Omental fat pad (tissue), 4 donors: ENCODE results near the gene SHROOM3. TPM values are rescaled to one million over a fixed set of nuclear protein-coding genes. Genes with fewer than 3 reads are reported as not detected.
"Not testable (repeated sequence)": the region's sequence is repeated elsewhere in the genome, so short reads cannot be mapped to it uniquely, and the experiment has no call there.

Experiments
- ATAC-seq: fragments of 150-250 bp; one replicate; pipeline ENCODE4 v1.9.1; 2016; ENCODE audit warnings: mild to moderate bottlenecking, moderate library complexity; ENCODE audit not compliant: low FRiP score
- DNase-seq: peaks from one replicate; pipeline ENCODE4 v3.0.0-alpha.2; 2019; ENCODE audit warnings: low spot score
- CTCF ChIP-seq, 3 donors: fragments of 450-650 bp; IDR thresholded peaks; one replicate each; pipeline ENCODE4 v1.5.1; 2016 to 2017; ENCODE audit warnings: antibody characterized with exemption in 3 of 3, mild to moderate bottlenecking in 3 of 3, moderate library complexity in 2 of 3
- total RNA-seq, 4 donors: library from RNA; depleted of rRNA; stranded (reverse); fragments of >200 nt; gene quantifications; one replicate each; pipeline ENCODE4 v1.1.0, GENCODE V29; 2016

The SHROOM3 gene
- total RNA-seq, 4 donors from 2014 or later, result 1.3 to 12.2 (median 3.1) TPM

GRCh38 chr4:76445911-76446310 is 10.9 kb downstream of the SHROOM3 start:
- no peak for DNase-seq
- TF ChIP-seq CTCF (IDR thresholded peaks at IDR 0.05), result no peak
- ATAC-seq, result no peak

GRCh38 chr4:76447393-76447851 is 12.4 kb downstream of the SHROOM3 start:
- DNase-seq (no peak), ATAC-seq (no peak)
- TF ChIP-seq CTCF (IDR thresholded peaks at IDR 0.05), result no peak

- ATAC-seq, result no peak
- DNase-seq, result no peak
- TF ChIP-seq CTCF (IDR thresholded peaks at IDR 0.05), result no peak
Observed at GRCh38 chr4:76448211-76448610, 13.2 kb downstream of the SHROOM3 start.

GRCh38 chr4:76449362-76449767 is 14.3 kb downstream of the SHROOM3 start:
- DNase-seq (no peak), ATAC-seq (no peak)
- TF ChIP-seq CTCF (IDR thresholded peaks at IDR 0.05), result no peak

- TF ChIP-seq CTCF (IDR thresholded peaks at IDR 0.05), result no peak
- DNase-seq (no peak), ATAC-seq (no peak)
Observed at GRCh38 chr4:76449833-76450232, 14.8 kb downstream of the SHROOM3 start.

GRCh38 chr4:76453232-76453631 is 18.2 kb downstream of the SHROOM3 start:
- TF ChIP-seq CTCF (IDR thresholded peaks at IDR 0.05), result no peak
- no peak for DNase-seq
- no peak for ATAC-seq

- ATAC-seq, DNase-seq: not testable (repeated sequence)
Observed at GRCh38 chr4:76454073-76454472, 19.0 kb downstream of the SHROOM3 start.

GRCh38 chr4:76457885-76458284 is 22.9 kb downstream of the SHROOM3 start:
- ATAC-seq, result no peak
- no peak for DNase-seq
- TF ChIP-seq CTCF (IDR thresholded peaks at IDR 0.05), result no peak
